Gastrocnemius medialis (tissue), 4 donors: Measurements from ENCODE around the gene RPUSD2.

Experiments used
- POLR2A ChIP-seq, 2 donors: fragments of 450-650 bp; IDR thresholded peaks; one replicate each; pipeline ENCODE4 v1.6.1; 2017; ENCODE audit warnings: antibody characterized with exemption in 2 of 2, mild to moderate bottlenecking in 2 of 2, moderate library complexity in 2 of 2
- TF ChIP-seq, protein P1 (sequence below), 5 experiments: fragments of 450-650 bp in 3 of 5; fragments of 200-600 bp in 2 of 5; sonication (generic) in 2 of 5; IDR thresholded peaks in 4 of 5; conservative IDR thresholded peaks in 1 of 5; 1 replicate in 4 of 5; 2 replicates in 1 of 5; pipeline ENCODE4 v1.5.1; 2016 to 2019; ENCODE audit warnings: antibody characterized with exemption in 5 of 5, mild to moderate bottlenecking in 3 of 5, moderate library complexity in 3 of 5

DNA sequence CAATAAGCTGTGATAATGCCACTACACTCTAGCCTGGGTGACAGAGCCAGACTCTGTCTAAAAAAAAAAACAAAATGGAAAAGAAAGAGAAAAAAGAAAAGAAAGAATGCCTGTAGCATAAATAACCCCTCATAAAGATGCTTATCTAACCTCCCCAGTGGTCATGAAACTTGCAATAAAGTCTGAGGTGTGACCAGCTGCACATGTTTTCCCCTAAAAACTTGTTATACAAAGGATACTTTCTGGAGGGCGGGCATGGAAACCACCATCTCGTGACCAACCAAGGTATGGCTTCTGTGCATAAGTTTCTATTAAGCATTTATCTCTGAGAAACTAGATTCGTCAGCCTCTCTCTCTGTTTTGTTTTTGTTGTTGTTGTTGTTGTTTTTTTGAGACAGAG, 26.0 kb upstream of the RPUSD2 start:
- no peak for TF ChIP-seq POLR2A (IDR thresholded peaks at IDR 0.05)
- TF ChIP-seq, protein P1, sequence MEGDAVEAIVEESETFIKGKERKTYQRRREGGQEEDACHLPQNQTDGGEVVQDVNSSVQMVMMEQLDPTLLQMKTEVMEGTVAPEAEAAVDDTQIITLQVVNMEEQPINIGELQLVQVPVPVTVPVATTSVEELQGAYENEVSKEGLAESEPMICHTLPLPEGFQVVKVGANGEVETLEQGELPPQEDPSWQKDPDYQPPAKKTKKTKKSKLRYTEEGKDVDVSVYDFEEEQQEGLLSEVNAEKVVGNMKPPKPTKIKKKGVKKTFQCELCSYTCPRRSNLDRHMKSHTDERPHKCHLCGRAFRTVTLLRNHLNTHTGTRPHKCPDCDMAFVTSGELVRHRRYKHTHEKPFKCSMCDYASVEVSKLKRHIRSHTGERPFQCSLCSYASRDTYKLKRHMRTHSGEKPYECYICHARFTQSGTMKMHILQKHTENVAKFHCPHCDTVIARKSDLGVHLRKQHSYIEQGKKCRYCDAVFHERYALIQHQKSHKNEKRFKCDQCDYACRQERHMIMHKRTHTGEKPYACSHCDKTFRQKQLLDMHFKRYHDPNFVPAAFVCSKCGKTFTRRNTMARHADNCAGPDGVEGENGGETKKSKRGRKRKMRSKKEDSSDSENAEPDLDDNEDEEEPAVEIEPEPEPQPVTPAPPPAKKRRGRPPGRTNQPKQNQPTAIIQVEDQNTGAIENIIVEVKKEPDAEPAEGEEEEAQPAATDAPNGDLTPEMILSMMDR (IDR thresholded peaks at IDR 0.05 in 4 of 5, conservative IDR thresholded peaks at IDR 0.05 in 1 of 5), result no peak
